GM23338 (cell line): ENCODE measurements around the gene CSTPP1.

Experiments
- CREB1 ChIP-seq: fragments of 250-450 bp; sonication (Bioruptor Pico); IDR thresholded peaks from 2 replicates; pipeline ENCODE4 v1.5.0; 2020; ENCODE audit warnings: low read depth, mild to moderate bottlenecking, moderate library complexity
- CTCF ChIP-seq, 2 experiments: fragments of 200-600 bp in 1 of 2; sonication (generic) in 1 of 2; conservative IDR thresholded peaks; 2 replicates each; pipeline versions ENCODE4 v1.5.1 to v1.6.1; 2016 to 2017; ENCODE audit warnings: antibody characterized with exemption in 2 of 2, low read depth in 2 of 2, mild to moderate bottlenecking in 2 of 2, moderate library complexity in 1 of 2
- EZH2 ChIP-seq: fragments of 200-600 bp; sonication (generic); IDR thresholded peaks from one replicate; pipeline ENCODE4 v1.8.0; 2017; ENCODE audit warnings: antibody characterized with exemption, mild to moderate bottlenecking, low read depth; ENCODE audit not compliant: unreplicated experiment
- POLR2AphosphoS5 ChIP-seq: IDR thresholded peaks from 2 replicates; pipeline ENCODE4 v1.6.1; 2016; ENCODE audit warnings: antibody characterized with exemption, low read depth
- TF ChIP-seq, protein P1 (sequence below): fragments of 250-450 bp; sonication (Bioruptor Pico); IDR thresholded peaks from 2 replicates; pipeline ENCODE4 v1.5.0; 2020; ENCODE audit warnings: mild to moderate bottlenecking, moderate library complexity
- TF ChIP-seq, protein P2 (sequence below): IDR thresholded peaks from one replicate; pipeline ENCODE4 v1.6.1; 2018; ENCODE audit warnings: antibody characterized with exemption; ENCODE audit not compliant: unreplicated experiment

DNA sequence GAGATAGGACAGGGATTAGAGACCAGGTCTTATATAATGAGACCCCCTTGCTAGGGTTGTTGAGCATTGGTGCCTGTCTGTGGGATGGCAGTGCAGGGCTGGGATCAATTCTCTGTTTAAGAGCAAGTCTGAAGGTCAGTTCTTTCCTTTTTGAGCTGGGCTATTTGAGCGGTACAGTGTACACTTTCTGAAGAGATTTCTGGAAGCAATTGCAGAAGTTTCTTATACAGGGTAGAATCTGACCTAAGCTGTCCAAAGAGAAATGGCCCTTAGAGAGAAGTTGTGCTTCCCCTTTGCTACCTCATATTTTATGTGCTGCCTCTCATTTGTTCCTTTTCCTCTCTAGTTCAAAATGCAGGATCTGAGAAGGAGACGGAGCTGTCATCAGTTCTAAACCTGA, 35.8 kb downstream of the CSTPP1 start:
- TF ChIP-seq, protein P1, sequence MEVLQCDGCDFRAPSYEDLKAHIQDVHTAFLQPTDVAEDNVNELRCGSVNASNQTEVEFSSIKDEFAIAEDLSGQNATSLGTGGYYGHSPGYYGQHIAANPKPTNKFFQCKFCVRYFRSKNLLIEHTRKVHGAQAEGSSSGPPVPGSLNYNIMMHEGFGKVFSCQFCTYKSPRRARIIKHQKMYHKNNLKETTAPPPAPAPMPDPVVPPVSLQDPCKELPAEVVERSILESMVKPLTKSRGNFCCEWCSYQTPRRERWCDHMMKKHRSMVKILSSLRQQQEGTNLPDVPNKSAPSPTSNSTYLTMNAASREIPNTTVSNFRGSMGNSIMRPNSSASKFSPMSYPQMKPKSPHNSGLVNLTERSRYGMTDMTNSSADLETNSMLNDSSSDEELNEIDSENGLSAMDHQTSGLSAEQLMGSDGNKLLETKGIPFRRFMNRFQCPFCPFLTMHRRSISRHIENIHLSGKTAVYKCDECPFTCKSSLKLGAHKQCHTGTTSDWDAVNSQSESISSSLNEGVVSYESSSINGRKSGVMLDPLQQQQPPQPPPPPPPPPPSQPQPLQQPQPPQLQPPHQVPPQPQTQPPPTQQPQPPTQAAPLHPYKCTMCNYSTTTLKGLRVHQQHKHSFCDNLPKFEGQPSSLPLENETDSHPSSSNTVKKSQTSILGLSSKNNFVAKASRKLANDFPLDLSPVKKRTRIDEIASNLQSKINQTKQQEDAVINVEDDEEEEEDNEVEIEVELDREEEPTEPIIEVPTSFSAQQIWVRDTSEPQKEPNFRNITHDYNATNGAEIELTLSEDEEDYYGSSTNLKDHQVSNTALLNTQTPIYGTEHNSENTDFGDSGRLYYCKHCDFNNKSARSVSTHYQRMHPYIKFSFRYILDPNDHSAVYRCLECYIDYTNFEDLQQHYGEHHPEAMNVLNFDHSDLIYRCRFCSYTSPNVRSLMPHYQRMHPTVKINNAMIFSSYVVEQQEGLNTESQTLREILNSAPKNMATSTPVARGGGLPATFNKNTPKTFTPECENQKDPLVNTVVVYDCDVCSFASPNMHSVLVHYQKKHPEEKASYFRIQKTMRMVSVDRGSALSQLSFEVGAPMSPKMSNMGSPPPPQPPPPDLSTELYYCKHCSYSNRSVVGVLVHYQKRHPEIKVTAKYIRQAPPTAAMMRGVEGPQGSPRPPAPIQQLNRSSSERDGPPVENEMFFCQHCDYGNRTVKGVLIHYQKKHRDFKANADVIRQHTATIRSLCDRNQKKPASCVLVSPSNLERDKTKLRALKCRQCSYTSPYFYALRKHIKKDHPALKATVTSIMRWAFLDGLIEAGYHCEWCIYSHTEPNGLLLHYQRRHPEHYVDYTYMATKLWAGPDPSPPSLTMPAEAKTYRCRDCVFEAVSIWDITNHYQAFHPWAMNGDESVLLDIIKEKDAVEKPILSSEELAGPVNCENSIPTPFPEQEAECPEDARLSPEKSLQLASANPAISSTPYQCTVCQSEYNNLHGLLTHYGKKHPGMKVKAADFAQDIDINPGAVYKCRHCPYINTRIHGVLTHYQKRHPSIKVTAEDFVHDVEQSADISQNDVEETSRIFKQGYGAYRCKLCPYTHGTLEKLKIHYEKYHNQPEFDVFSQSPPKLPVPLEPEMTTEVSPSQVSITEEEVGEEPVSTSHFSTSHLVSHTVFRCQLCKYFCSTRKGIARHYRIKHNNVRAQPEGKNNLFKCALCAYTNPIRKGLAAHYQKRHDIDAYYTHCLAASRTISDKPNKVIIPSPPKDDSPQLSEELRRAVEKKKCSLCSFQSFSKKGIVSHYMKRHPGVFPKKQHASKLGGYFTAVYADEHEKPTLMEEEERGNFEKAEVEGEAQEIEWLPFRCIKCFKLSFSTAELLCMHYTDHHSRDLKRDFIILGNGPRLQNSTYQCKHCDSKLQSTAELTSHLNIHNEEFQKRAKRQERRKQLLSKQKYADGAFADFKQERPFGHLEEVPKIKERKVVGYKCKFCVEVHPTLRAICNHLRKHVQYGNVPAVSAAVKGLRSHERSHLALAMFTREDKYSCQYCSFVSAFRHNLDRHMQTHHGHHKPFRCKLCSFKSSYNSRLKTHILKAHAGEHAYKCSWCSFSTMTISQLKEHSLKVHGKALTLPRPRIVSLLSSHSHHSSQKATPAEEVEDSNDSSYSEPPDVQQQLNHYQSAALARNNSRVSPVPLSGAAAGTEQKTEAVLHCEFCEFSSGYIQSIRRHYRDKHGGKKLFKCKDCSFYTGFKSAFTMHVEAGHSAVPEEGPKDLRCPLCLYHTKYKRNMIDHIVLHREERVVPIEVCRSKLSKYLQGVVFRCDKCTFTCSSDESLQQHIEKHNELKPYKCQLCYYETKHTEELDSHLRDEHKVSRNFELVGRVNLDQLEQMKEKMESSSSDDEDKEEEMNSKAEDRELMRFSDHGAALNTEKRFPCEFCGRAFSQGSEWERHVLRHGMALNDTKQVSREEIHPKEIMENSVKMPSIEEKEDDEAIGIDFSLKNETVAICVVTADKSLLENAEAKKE (CRISPR knock-in tag): no peak
- TF ChIP-seq CTCF (conservative IDR thresholded peaks at IDR 0.05; ENCODE audit: low read depth in 2 of 2) (no peak), CREB1 (CRISPR knock-in tag) (no peak), POLR2AphosphoS5 (no peak), EZH2 (no peak)
- TF ChIP-seq, protein P2, sequence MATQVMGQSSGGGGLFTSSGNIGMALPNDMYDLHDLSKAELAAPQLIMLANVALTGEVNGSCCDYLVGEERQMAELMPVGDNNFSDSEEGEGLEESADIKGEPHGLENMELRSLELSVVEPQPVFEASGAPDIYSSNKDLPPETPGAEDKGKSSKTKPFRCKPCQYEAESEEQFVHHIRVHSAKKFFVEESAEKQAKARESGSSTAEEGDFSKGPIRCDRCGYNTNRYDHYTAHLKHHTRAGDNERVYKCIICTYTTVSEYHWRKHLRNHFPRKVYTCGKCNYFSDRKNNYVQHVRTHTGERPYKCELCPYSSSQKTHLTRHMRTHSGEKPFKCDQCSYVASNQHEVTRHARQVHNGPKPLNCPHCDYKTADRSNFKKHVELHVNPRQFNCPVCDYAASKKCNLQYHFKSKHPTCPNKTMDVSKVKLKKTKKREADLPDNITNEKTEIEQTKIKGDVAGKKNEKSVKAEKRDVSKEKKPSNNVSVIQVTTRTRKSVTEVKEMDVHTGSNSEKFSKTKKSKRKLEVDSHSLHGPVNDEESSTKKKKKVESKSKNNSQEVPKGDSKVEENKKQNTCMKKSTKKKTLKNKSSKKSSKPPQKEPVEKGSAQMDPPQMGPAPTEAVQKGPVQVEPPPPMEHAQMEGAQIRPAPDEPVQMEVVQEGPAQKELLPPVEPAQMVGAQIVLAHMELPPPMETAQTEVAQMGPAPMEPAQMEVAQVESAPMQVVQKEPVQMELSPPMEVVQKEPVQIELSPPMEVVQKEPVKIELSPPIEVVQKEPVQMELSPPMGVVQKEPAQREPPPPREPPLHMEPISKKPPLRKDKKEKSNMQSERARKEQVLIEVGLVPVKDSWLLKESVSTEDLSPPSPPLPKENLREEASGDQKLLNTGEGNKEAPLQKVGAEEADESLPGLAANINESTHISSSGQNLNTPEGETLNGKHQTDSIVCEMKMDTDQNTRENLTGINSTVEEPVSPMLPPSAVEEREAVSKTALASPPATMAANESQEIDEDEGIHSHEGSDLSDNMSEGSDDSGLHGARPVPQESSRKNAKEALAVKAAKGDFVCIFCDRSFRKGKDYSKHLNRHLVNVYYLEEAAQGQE: no peak
